K562 (cell line): ENCODE results near the gene COA5. TPM values are rescaled to one million over a fixed set of nuclear protein-coding genes. Genes with fewer than 3 reads are reported as not detected.

Experiments used
- ATAC-seq: fragments of 200-7000 bp; cut with Tn5 transposase; 3 replicates; pipeline ENCODE4 v1.9.1; 2020; ENCODE audit warnings: moderate library complexity
- BruUV-seq: library from RNA; stranded (reverse); fragments of 400-500 nt; replicated peaks from 2 replicates; lab custom pipeline; 2021; lab: Mats Ljungman, UMichigan
- CTCF ChIA-PET: fragments of 300-600 bp; formaldehyde crosslinking; extraction: SDS; loops from one replicate; lab custom pipeline; 2021; ENCODE audit warnings: low intra/inter-chr PET ratio; lab: Yijun Ruan, JAX
- POLR2A ChIA-PET: fragments of 300-600, 350-650 bp; sonication (Branson Sonifier 250); formaldehyde crosslinking; extraction: SDS; loops from one replicate; lab custom pipeline; 2021; ENCODE audit warnings: antibody characterized with exemption, inconsistent platforms; lab: Yijun Ruan, JAX
- DNase-seq, 4 experiments: peaks; one replicate each; pipeline versions ENCODE4 v3.0.0 to v3.0.0-alpha.2; 2011 to 2018; ENCODE audit warnings: low spot score in 3 of 4, mixed read lengths in 3 of 4; ENCODE audit errors: extremely low read depth in 1 of 4
- FAIRE-seq: peaks from 2 replicates; lab custom pipeline; 2011; peaks lifted over from hg19 to GRCh38; lab: Jason Lieb, UNC
- H2AFZ ChIP-seq: 2 replicates; pipeline ENCODE4 v1.6.0; 2011; ENCODE audit warnings: low read depth, low read length, control low read depth, inconsistent platforms
- H3K27ac ChIP-seq: fragments of 200-600 bp; 3 replicates; pipeline ENCODE4 v1.8.0; 2011; ENCODE audit warnings: low read depth, mild to moderate bottlenecking, control low read depth, inconsistent platforms, low read length, moderate library complexity, mixed read lengths; ENCODE audit errors: extremely low read depth
- H3K27me3 ChIP-seq, 2 experiments: fragments of 300-600 bp in 1 of 2; 2 replicates in 1 of 2; 3 replicates in 1 of 2; pipeline versions ENCODE4 v1.6.0 to v1.8.0; 2011; ENCODE audit warnings: inconsistent platforms in 2 of 2, low read length in 2 of 2, mild to moderate bottlenecking in 1 of 2, mixed read lengths in 1 of 2, moderate library complexity in 1 of 2; ENCODE audit not compliant: control insufficient read depth in 2 of 2, insufficient read depth in 2 of 2
- H3K36me3 ChIP-seq: fragments of 300-600 bp; 3 replicates; pipeline ENCODE4 v1.8.0; 2011; ENCODE audit warnings: mild to moderate bottlenecking, low read length, inconsistent platforms; ENCODE audit not compliant: control insufficient read depth, insufficient read depth
- H3K4me1 ChIP-seq, 2 experiments: fragments of 200-600 bp in 1 of 2; replicated peaks in 1 of 2; 2 replicates in 1 of 2; 3 replicates in 1 of 2; pipeline versions ENCODE4 v1.5.1 to v1.8.0; 2011; ENCODE audit warnings: inconsistent platforms in 2 of 2, low read length in 2 of 2, mild to moderate bottlenecking in 1 of 2, mixed read lengths in 1 of 2, moderate library complexity in 1 of 2; ENCODE audit not compliant: control insufficient read depth in 2 of 2, insufficient read depth in 2 of 2
- H3K4me2 ChIP-seq: 2 replicates; pipeline ENCODE4 v1.6.1; 2011; ENCODE audit warnings: low read length, control low read depth, inconsistent platforms, mixed read lengths; ENCODE audit not compliant: insufficient read depth
- H3K4me3 ChIP-seq: fragments of 200-600 bp; sonication (generic), shearing (Covaris generic); 2 replicates; pipeline ENCODE4 v1.5.1; 2016; ENCODE audit warnings: control low read depth, inconsistent platforms
- H3K79me2 ChIP-seq: fragments of 200-600 bp; 3 replicates; pipeline ENCODE4 v1.8.0; 2011; ENCODE audit warnings: low read length, inconsistent platforms; ENCODE audit not compliant: control insufficient read depth, insufficient read depth
- H3K9ac ChIP-seq, 2 experiments: 2 replicates each; pipeline versions ENCODE4 v1.6.0 to v1.6.1; 2011; ENCODE audit warnings: low read depth in 2 of 2, low read length in 2 of 2, control low read depth in 1 of 2, inconsistent platforms in 1 of 2, mild to moderate bottlenecking in 1 of 2, mixed read lengths in 1 of 2; ENCODE audit not compliant: insufficient read depth in 1 of 2
- H3K9me1 ChIP-seq: one replicate; pipeline ENCODE4 v1.6.0; 2011; ENCODE audit warnings: inconsistent platforms, mild to moderate bottlenecking, low read length, moderate library complexity; ENCODE audit not compliant: control insufficient read depth, insufficient read depth
- H3K9me3 ChIP-seq: replicated peaks from 2 replicates; pipeline ENCODE4 v1.5.1; 2011; ENCODE audit warnings: low read depth, low read length, inconsistent platforms; ENCODE audit not compliant: control insufficient read depth, insufficient read depth
- H4K20me1 ChIP-seq: replicated peaks from 2 replicates; pipeline ENCODE4 v1.6.1; 2011; ENCODE audit warnings: low read length, inconsistent platforms, mixed read lengths; ENCODE audit not compliant: control insufficient read depth, insufficient read depth
- E4F1 ChIP-seq: fragments of 250-450 bp; sonication (Bioruptor Pico); IDR thresholded peaks from 2 replicates; pipeline ENCODE4 v1.5.0; 2021; ENCODE audit warnings: mild to moderate bottlenecking, borderline replicate concordance
- EWSR1 ChIP-seq: fragments of 450-650 bp; IDR thresholded peaks from 2 replicates; pipeline ENCODE4 v1.6.1; 2018; ENCODE audit warnings: borderline replicate concordance, mild to moderate bottlenecking, low read depth, moderate library complexity; ENCODE audit not compliant: partially characterized antibody
- GATAD2A ChIP-seq: fragments of 450-650 bp; IDR thresholded peaks from 2 replicates; pipeline ENCODE4 v1.6.1; 2017
- HMG20A ChIP-seq: fragments of 450-650 bp; formaldehyde crosslinking; conservative IDR thresholded peaks from 2 replicates; pipeline ENCODE4 v1.4.0; 2020; ENCODE audit warnings: mild to moderate bottlenecking, mixed read lengths
- KDM1A ChIP-seq, 2 experiments: fragments of 450-650 bp; IDR thresholded peaks; 2 replicates each; pipeline ENCODE4 v1.6.1; 2016; ENCODE audit warnings: mild to moderate bottlenecking in 2 of 2
- MITF ChIP-seq: IDR thresholded peaks from 2 replicates; pipeline ENCODE4 v1.6.1; 2014; ENCODE audit warnings: antibody characterized with exemption
- RFX7 ChIP-seq: fragments of 250-450 bp; sonication (Bioruptor Pico); IDR thresholded peaks from 2 replicates; pipeline ENCODE4 v1.5.1; 2021; ENCODE audit warnings: mild to moderate bottlenecking
- SETDB1 ChIP-seq: IDR thresholded peaks from one replicate; pipeline ENCODE4 v1.6.1; 2012; ENCODE audit warnings: low read length, control low read depth, inconsistent platforms
- SIX5 ChIP-seq, 2 experiments: IDR thresholded peaks; 2 replicates each; pipeline ENCODE4 v1.6.1; 2011; ENCODE audit warnings: low read length in 2 of 2, borderline replicate concordance in 1 of 2, low read depth in 1 of 2, mild to moderate bottlenecking in 1 of 2, moderate library complexity in 1 of 2; ENCODE audit not compliant: insufficient read depth in 1 of 2
- TARDBP ChIP-seq: fragments of 450-650 bp; IDR thresholded peaks from 2 replicates; pipeline ENCODE4 v1.6.1; 2016
- TBP ChIP-seq: optimal IDR thresholded peaks from 2 replicates; pipeline ENCODE3; 2011; ENCODE audit warnings: low read depth, low read length, improper control_type of control experiment
- ZBTB17 ChIP-seq: fragments of 450-650 bp; formaldehyde crosslinking; IDR thresholded peaks from 2 replicates; pipeline ENCODE4 v1.4.0; 2020; ENCODE audit warnings: mild to moderate bottlenecking
- ZNF717 ChIP-seq: fragments of 250-450 bp; sonication (Bioruptor Pico); IDR thresholded peaks from 2 replicates; pipeline ENCODE4 v1.5.0; 2021
- ZNF778 ChIP-seq: fragments of 450-650 bp; formaldehyde crosslinking; IDR thresholded peaks from 2 replicates; pipeline ENCODE4 v1.4.0; 2020; ENCODE audit warnings: mild to moderate bottlenecking, moderate library complexity
- WGBS: fragments of 100-300 bp; shearing (Covaris generic); methylation state at CpG from one replicate; pipeline ENCODE4 v1.1.6; 2016; ENCODE audit warnings: low coverage, mixed read lengths; ENCODE audit not compliant: insufficient coverage; ENCODE audit errors: missing lambda C conversion rate; 5-methylcytosine and 5-hydroxymethylcytosine counted together
- in situ Hi-C: fragments of 300-500 bp; cut with MboI; formaldehyde crosslinking; loops from 4 replicates; pipeline ENCODE4 v1.15.0; 2018; ENCODE audit warnings: inconsistent platforms, mixed read lengths
- intact Hi-C: fragments of 100-400 bp; cut with micrococcal nuclease; formaldehyde crosslinking; loops from 2 replicates; pipeline ENCODE4 v1.14.2; 2022
- polyA plus RNA-seq, 8 experiments: library from polyadenylated mRNA; depleted of rRNA in 4 of 8; stranded (reverse) in 5 of 8; unstranded in 3 of 8; fragments of >200 nt; fragmentation: Nextera tagmentation in 2 of 8; fragmentation: Illumina TruSeq in 1 of 8; extraction: Ambion mirVana in 2 of 8; extraction: Trizol in 1 of 8; gene quantifications; 2 replicates each; pipeline versions ENCODE4 v1.2.1 to v1.2.3, GENCODE V29; 2011 to 2014; ENCODE audit warnings: inconsistent platforms in 1 of 8, missing spikeins in 1 of 8
- total RNA-seq, 7 experiments: library from RNA; depleted of rRNA in 6 of 7; stranded (reverse); fragments of >200 nt in 6 of 7; fragmentation: Illumina TruSeq in 2 of 7; extraction: Trizol in 2 of 7; gene quantifications; 2 replicates each; pipeline versions ENCODE4 v1.2.1 to v1.2.3, GENCODE V29; 2011 to 2021; ENCODE audit warnings: low replicate concordance in 1 of 7
- TF ChIP-seq, protein P1 (sequence below): conservative IDR thresholded peaks from 2 replicates; pipeline ENCODE4 v1.6.1; 2011; ENCODE audit warnings: low read depth, mild to moderate bottlenecking, low read length; ENCODE audit not compliant: control insufficient read depth

Gene COA5
- total and polyA plus RNA-seq, 9 of the 15 experiments (the other 6 are each of a cell fraction or from before 2014, with no cell fraction given): 17.9 to 77.6 (median 33.4) TPM

GRCh38 chr2:98558852-98559530, 49.3 kb downstream of the COA5 start (continued):
- no peak for TF ChIP-seq E4F1
- no peak for TF ChIP-seq TBP
- TF ChIP-seq RFX7 (CRISPR knock-in tag): no peak
- no peak for TF ChIP-seq GATAD2A
- no peak for TF ChIP-seq MITF

DNA sequence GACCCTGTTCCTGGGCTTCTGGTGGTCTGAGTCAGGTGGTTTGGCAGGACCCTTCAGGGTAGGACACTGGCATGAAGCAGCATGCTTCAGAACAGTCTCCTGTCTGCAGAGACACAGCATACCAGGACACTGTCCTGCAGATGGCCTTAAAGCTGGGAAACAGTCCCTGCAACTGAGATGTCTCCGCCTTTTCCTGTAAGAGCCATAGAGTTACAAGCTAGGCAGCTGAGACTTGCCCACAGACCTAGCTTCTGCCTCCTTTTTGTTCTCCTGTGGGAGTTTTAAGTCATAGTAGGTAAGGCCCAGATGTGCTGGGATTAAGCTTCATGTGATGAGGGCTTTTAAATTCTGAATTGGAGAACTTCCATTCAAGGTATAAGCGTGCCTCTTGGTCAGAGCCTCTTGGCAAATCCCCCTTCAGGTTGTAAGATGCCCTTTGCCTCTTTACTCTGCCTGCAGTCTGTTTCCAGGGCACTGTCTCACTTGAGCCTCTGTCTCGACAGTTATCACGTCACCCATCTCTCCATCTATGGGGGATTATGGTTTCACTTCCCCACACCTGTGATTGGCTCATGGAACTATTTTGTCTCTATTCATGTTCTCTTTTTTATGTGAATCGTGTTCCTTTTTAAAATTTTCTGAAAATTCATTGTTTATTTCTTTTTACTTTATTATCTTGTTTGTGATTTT, 51.8 kb downstream of the COA5 start:
- in situ Hi-C loops: no loop called here
- FAIRE-seq (no peak), DNase-seq (no peak), ATAC-seq (no peak)
- Histone ChIP-seq H3K27me3 (no peaks in the 10 kb centered on the region), H3K9me1 (peaks cover 5% of the 10 kb centered on the region), H3K27ac (no peak overlapping the region), H3K79me2 (no peaks in the 10 kb centered on the region), H3K36me3 (peaks cover 35% of the 10 kb centered on the region), H3K4me1 (peaks cover 19 to 23% of the 10 kb centered on the region in 2 experiments), H3K4me3 (no peak overlapping the region), H3K9ac (no peak overlapping the region), H4K20me1 (no peaks in the 10 kb centered on the region), H3K4me2 (no peak overlapping the region), H3K9me3 (no peaks in the 10 kb centered on the region), H2AFZ (no peak overlapping the region)
- intact Hi-C loops: no loop called here
- TF ChIP-seq EWSR1: no peak
- TF ChIP-seq ZBTB17 (CRISPR knock-in tag): no peak
- no peak for TF ChIP-seq SIX5 (IDR thresholded peaks at IDR 0.05; ENCODE audit: borderline replicate concordance in 1 of 2, insufficient read depth in 1 of 2, low read depth in 1 of 2, low read length in 2 of 2)
- no peak for TF ChIP-seq TARDBP
- TF ChIP-seq ZNF778 (CRISPR knock-in tag): no peak
- TF ChIP-seq SETDB1: no peak
- TF ChIP-seq, protein P1, sequence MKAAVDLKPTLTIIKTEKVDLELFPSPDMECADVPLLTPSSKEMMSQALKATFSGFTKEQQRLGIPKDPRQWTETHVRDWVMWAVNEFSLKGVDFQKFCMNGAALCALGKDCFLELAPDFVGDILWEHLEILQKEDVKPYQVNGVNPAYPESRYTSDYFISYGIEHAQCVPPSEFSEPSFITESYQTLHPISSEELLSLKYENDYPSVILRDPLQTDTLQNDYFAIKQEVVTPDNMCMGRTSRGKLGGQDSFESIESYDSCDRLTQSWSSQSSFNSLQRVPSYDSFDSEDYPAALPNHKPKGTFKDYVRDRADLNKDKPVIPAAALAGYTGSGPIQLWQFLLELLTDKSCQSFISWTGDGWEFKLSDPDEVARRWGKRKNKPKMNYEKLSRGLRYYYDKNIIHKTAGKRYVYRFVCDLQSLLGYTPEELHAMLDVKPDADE: no peak
- no peak for TF ChIP-seq ZNF717 (CRISPR knock-in tag)
- TF ChIP-seq HMG20A (CRISPR knock-in tag): no peak
- no peak for TF ChIP-seq KDM1A (IDR thresholded peaks at IDR 0.05)
- CTCF ChIA-PET: no interaction called here
- POLR2A ChIA-PET: interaction anchor here (1.8 kb wide), 1 partner anchor 13 kb away, joined by 4 read pairs; no protein-coding TSS in a partner anchor
- 59% methylated on average over 5 of the region's 5 CpGs for whole genome bisulfite sequencing
- no TSS peak for BruUV-seq
